Caco-2 (cell line): Measurements from ENCODE around the gene PPIE. TPM values are rescaled to one million over a fixed set of nuclear protein-coding genes. Genes with fewer than 3 reads are reported as not detected.

Experiments used
- BruUV-seq: library from RNA; stranded (reverse); fragments of 400-500 nt; replicated peaks from 2 replicates; lab custom pipeline; 2021; lab: Mats Ljungman, UMichigan
- CTCF ChIA-PET: fragments of 300-600 bp; sonication (Branson Sonifier 250); formaldehyde crosslinking; loops from one replicate; lab custom pipeline; 2022; ENCODE audit warnings: antibody characterized with exemption; lab: Charles Lee
- POLR2A ChIA-PET: fragments of 300-600 bp; sonication (Branson Sonifier 250); formaldehyde crosslinking; loops from one replicate; lab custom pipeline; 2022; ENCODE audit warnings: antibody characterized with exemption; lab: Charles Lee
- DNase-seq, 2 experiments: peaks; one replicate each; pipeline versions ENCODE4 v3.0.0 to v3.0.0-alpha.2; 2020 to 2022
- H3K27me3 ChIP-seq: replicated peaks from 2 replicates; pipeline ENCODE4 v1.6.0; 2011; ENCODE audit warnings: low read length; ENCODE audit not compliant: control insufficient read depth, insufficient read depth
- H3K36me3 ChIP-seq: 2 replicates; pipeline ENCODE4 v1.5.1; 2011; ENCODE audit warnings: low read length; ENCODE audit not compliant: control insufficient read depth, insufficient read depth
- H3K4me1 ChIP-seq: fragments of 250-450 bp; sonication (Bioruptor Pico); 2 replicates; pipeline ENCODE4 v1.5.1; 2020; ENCODE audit warnings: mild to moderate bottlenecking
- H3K4me3 ChIP-seq: 2 replicates; pipeline ENCODE4 v1.5.1; 2011; ENCODE audit warnings: low read depth, mild to moderate bottlenecking, control low read depth, low read length
- H3K9me3 ChIP-seq: fragments of 250-450 bp; sonication (Bioruptor Pico); 2 replicates; pipeline ENCODE4 v1.5.1; 2020; ENCODE audit warnings: mild to moderate bottlenecking, moderate library complexity
- H3K27ac Mint-ChIP-seq: one replicate; pipeline ENCODE4 v1.8.0; 2022; ENCODE audit warnings: mixed read lengths; ENCODE audit not compliant: unreplicated experiment
- H3K27me3 Mint-ChIP-seq: one replicate; pipeline ENCODE4 v1.8.0; 2022; ENCODE audit warnings: mixed read lengths; ENCODE audit not compliant: insufficient read depth, unreplicated experiment
- H3K36me3 Mint-ChIP-seq: one replicate; pipeline ENCODE4 v1.8.0; 2022; ENCODE audit warnings: mild to moderate bottlenecking, mixed read lengths; ENCODE audit not compliant: insufficient read depth, unreplicated experiment
- H3K4me1 Mint-ChIP-seq: one replicate; pipeline ENCODE4 v1.8.0; 2022; ENCODE audit warnings: low read depth, mixed read lengths; ENCODE audit not compliant: unreplicated experiment
- H3K4me3 Mint-ChIP-seq: one replicate; pipeline ENCODE4 v1.8.0; 2022; ENCODE audit warnings: mild to moderate bottlenecking, moderate library complexity, mixed read lengths; ENCODE audit not compliant: unreplicated experiment
- H3K9me3 Mint-ChIP-seq: one replicate; pipeline ENCODE4 v1.8.0; 2022; ENCODE audit warnings: mixed read lengths; ENCODE audit not compliant: unreplicated experiment
- CTCF ChIP-seq, 2 experiments: fragments of 200-600 bp in 1 of 2; IDR thresholded peaks; 1 replicate in 1 of 2; 2 replicates in 1 of 2; pipeline versions ENCODE4 v1.5.1 to v1.8.0; 2011 to 2022; ENCODE audit warnings: antibody characterized with exemption in 1 of 2, control low read depth in 1 of 2, inconsistent platforms in 1 of 2, low read depth in 1 of 2, low read length in 1 of 2, mild to moderate bottlenecking in 1 of 2, moderate library complexity in 1 of 2; ENCODE audit not compliant: insufficient read depth in 1 of 2, severe bottlenecking in 1 of 2, unreplicated experiment in 1 of 2
- intact Hi-C: fragments of 100-400 bp; cut with micrococcal nuclease; formaldehyde crosslinking; loops from one replicate; pipeline ENCODE4 v1.10.0; 2022; ENCODE audit not compliant: unreplicated experiment
- total RNA-seq: library from RNA; stranded (reverse); gene quantifications from 2 replicates; pipeline ENCODE4 v1.2.3, GENCODE V29; 2022

Gene PPIE
- total RNA-seq, 1 experiment from 2014 or later, result 39.2 TPM

- no peak for DNase-seq
- Histone ChIP-seq H3K36me3 (no peaks in the 10 kb centered on the region), H3K4me3 (no peak overlapping the region), H3K9me3 (no peaks in the 10 kb centered on the region), H3K27me3 (no peaks in the 10 kb centered on the region), H3K4me1 (peaks cover 6% of the 10 kb centered on the region; the same call in 1 of the 2 replicates)
- no peak for TF ChIP-seq CTCF (IDR thresholded peaks at IDR 0.05; ENCODE audit: insufficient read depth in 1 of 2, low read depth in 1 of 2, low read length in 1 of 2, severe bottlenecking in 1 of 2, unreplicated experiment in 1 of 2)
- ChIA-PET POLR2A (no interaction called here), CTCF (no interaction called here)
- H3K27me3 Mint-ChIP-seq, result no peaks in the 10 kb centered on the region
- no peaks in the 10 kb centered on the region for H3K9me3 Mint-ChIP-seq
- no peak overlapping the region for H3K4me3 Mint-ChIP-seq
- H3K36me3 Mint-ChIP-seq, result no peaks in the 10 kb centered on the region
- no peak overlapping the region for H3K27ac Mint-ChIP-seq
- intact Hi-C loops, result no loop called here
- BruUV-seq, result no TSS peak
- H3K4me1 Mint-ChIP-seq, result no peaks in the 10 kb centered on the region
These were observed 40.5 kb downstream of the PPIE start for GRCh38 chr1:39779137-39779536.

GRCh38 chr1:39779821-39780220, 41.1 kb downstream of the PPIE start:
- Mint-ChIP-seq H3K9me3 (no peaks in the 10 kb centered on the region), H3K27ac (no peak overlapping the region), H3K36me3 (no peaks in the 10 kb centered on the region), H3K4me3 (no peak overlapping the region), H3K27me3 (no peaks in the 10 kb centered on the region), H3K4me1 (no peaks in the 10 kb centered on the region)
- intact Hi-C loops, result no loop called here
- Histone ChIP-seq H3K4me3 (no peak overlapping the region), H3K36me3 (no peaks in the 10 kb centered on the region), H3K9me3 (no peaks in the 10 kb centered on the region), H3K4me1 (peaks cover 6% of the 10 kb centered on the region; the same call in 1 of the 2 replicates), H3K27me3 (no peaks in the 10 kb centered on the region)
- CTCF ChIA-PET, result no interaction called here
- POLR2A ChIA-PET, result no interaction called here
- DNase-seq, result no peak
- no peak for TF ChIP-seq CTCF (IDR thresholded peaks at IDR 0.05; ENCODE audit: insufficient read depth in 1 of 2, low read depth in 1 of 2, low read length in 1 of 2, severe bottlenecking in 1 of 2, unreplicated experiment in 1 of 2)
- no TSS peak for BruUV-seq

- Mint-ChIP-seq H3K27me3 (no peaks in the 10 kb centered on the region), H3K4me3 (no peak overlapping the region), H3K27ac (no peak overlapping the region), H3K9me3 (no peaks in the 10 kb centered on the region), H3K4me1 (no peaks in the 10 kb centered on the region), H3K36me3 (no peaks in the 10 kb centered on the region)
- no peak for TF ChIP-seq CTCF (IDR thresholded peaks at IDR 0.05; ENCODE audit: insufficient read depth in 1 of 2, low read depth in 1 of 2, low read length in 1 of 2, severe bottlenecking in 1 of 2, unreplicated experiment in 1 of 2)
- Histone ChIP-seq H3K36me3 (no peaks in the 10 kb centered on the region), H3K4me3 (no peak overlapping the region), H3K27me3 (no peaks in the 10 kb centered on the region), H3K9me3 (no peaks in the 10 kb centered on the region), H3K4me1 (peaks cover 6% of the 10 kb centered on the region; the same call in 1 of the 2 replicates)
- CTCF ChIA-PET, result no interaction called here
- BruUV-seq, result no TSS peak
- no peak for DNase-seq
- intact Hi-C loops, result no loop called here
- POLR2A ChIA-PET, result interaction anchor here (0.6 kb wide), 1 partner anchor 43 kb away, joined by 4 read pairs; the partner anchor contains the start of gene PPIE
These were observed 42.6 kb downstream of the PPIE start for GRCh38 chr1:39781349-39781715.
